ENCODE measurements around the gene TTC34. TPM values are rescaled to one million over a fixed set of nuclear protein-coding genes. Genes with fewer than 3 reads are reported as not detected.

TTC34 gene
- total and polyA plus RNA-seq, 2 of the 4 experiments (the other 2 are of a cell fraction): under 0.01 to 0.09 TPM

GRCh38 chr1:2831596-2832212 is 30.2 kb upstream of the TTC34 start:
- WGBS, 2 experiments (ENCODE audit: extremely low coverage in 2 of 2, insufficient read length in 1 of 2): 51% methylated on average over 5 of the region's 12 CpGs; no CpG with 5 or more reads in 1 of the 2 experiments

More at GRCh38 chr1:2831596-2832212, 30.2 kb upstream of the TTC34 start:
- Histone ChIP-seq H2AFZ (replicated peaks; ENCODE audit: low read length, poor library complexity) (no peak overlapping the region), H2BK120ac (ENCODE audit: low read depth, low read length) (no peak overlapping the region), H4K20me1 (ENCODE audit: insufficient read depth, low read length) (no peaks in the 10 kb centered on the region), H3K9me3 (ENCODE audit: control insufficient read depth, insufficient read depth, low read length) (peaks cover 70% of the 10 kb centered on the region), H2AK5ac (ENCODE audit: low read depth, low read length) (no peak overlapping the region), H3K9me1 (ENCODE audit: insufficient read depth, low read length) (no peaks in the 10 kb centered on the region), H2BK15ac (ENCODE audit: low read depth, low read length) (no peak overlapping the region), H3K79me1 (ENCODE audit: low read depth in 1 of 2, low read length in 2 of 2) (no peaks in the 10 kb centered on the region), H3K18ac (ENCODE audit: low read depth, low read length) (no peak overlapping the region), H4K8ac (ENCODE audit: low read depth in 2 of 2, low read length in 2 of 2) (no peak overlapping the region), H3K4me1 (ENCODE audit: control insufficient read depth, insufficient read depth, low read length) (no peaks in the 10 kb centered on the region), H2BK5ac (ENCODE audit: low read depth, low read length, poor library complexity, severe bottlenecking) (no peak overlapping the region), H3K9ac (ENCODE audit: low read depth, low read length) (no peak overlapping the region), H3K4ac (ENCODE audit: low read depth, low read length) (no peak overlapping the region), H3K4me3 (ENCODE audit: insufficient read depth, low read depth, low read length) (no peak overlapping the region), H4K91ac (ENCODE audit: insufficient read depth, low read depth, low read length) (no peak overlapping the region), H3K4me2 (ENCODE audit: low read depth, low read length) (no peak overlapping the region), H4K5ac (ENCODE audit: low read depth, low read length) (no peak overlapping the region), H3K27ac (ENCODE audit: insufficient read depth, low read length) (no peak overlapping the region), H3K23ac (ENCODE audit: low read depth, low read length) (no peak overlapping the region), H2AK9ac (replicated peaks; ENCODE audit: low read depth, low read length, poor library complexity) (no peak overlapping the region), H3K36me3 (ENCODE audit: control insufficient read depth, insufficient read depth, low read length) (no peaks in the 10 kb centered on the region), H3K56ac (ENCODE audit: extremely low read depth, insufficient read depth, low read length) (no peak overlapping the region), H2BK20ac (ENCODE audit: low read depth, low read length) (no peak overlapping the region), H3K14ac (replicated peaks; ENCODE audit: low read depth, low read length) (no peak overlapping the region), H3K27me3 (ENCODE audit: control insufficient read depth, insufficient read depth, low read length) (no peaks in the 10 kb centered on the region)
- dilution Hi-C loops (cut with HindIII; ENCODE audit: low sequenced_read_pairs, unreplicated experiment) (no loop called here), in situ Hi-C loops (cut with MboI; ENCODE audit: low sequenced_read_pairs) (no loop called here), intact Hi-C loops (cut with micrococcal nuclease) (no loop called here)
- no TSS peak for BruUV-seq (replicated peaks)
- CTCF ChIA-PET: no interaction called here
- POLR2A ChIA-PET (ENCODE audit: unreplicated experiment): no interaction called here
- TF ChIP-seq MAFK (IDR thresholded peaks at IDR 0.05; ENCODE audit: low read depth, low read length): no peak
- TF ChIP-seq FOS (IDR thresholded peaks at IDR 0.05; ENCODE audit: low read depth, low read length): no peak
- TF ChIP-seq CEBPB (IDR thresholded peaks at IDR 0.05; ENCODE audit: low read depth, low read length): no peak
- no peak for TF ChIP-seq POLR2A (IDR thresholded peaks at IDR 0.05; ENCODE audit: low read depth, low read length)
- TF ChIP-seq MAZ (IDR thresholded peaks at IDR 0.05; ENCODE audit: borderline replicate concordance, low read depth, low read length): no peak
- no peak for TF ChIP-seq BHLHE40 (IDR thresholded peaks at IDR 0.05; ENCODE audit: low read depth, low read length)
- TF ChIP-seq RCOR1 (IDR thresholded peaks at IDR 0.05; ENCODE audit: insufficient replicate concordance, low read length): no peak
- TF ChIP-seq, protein P1, sequence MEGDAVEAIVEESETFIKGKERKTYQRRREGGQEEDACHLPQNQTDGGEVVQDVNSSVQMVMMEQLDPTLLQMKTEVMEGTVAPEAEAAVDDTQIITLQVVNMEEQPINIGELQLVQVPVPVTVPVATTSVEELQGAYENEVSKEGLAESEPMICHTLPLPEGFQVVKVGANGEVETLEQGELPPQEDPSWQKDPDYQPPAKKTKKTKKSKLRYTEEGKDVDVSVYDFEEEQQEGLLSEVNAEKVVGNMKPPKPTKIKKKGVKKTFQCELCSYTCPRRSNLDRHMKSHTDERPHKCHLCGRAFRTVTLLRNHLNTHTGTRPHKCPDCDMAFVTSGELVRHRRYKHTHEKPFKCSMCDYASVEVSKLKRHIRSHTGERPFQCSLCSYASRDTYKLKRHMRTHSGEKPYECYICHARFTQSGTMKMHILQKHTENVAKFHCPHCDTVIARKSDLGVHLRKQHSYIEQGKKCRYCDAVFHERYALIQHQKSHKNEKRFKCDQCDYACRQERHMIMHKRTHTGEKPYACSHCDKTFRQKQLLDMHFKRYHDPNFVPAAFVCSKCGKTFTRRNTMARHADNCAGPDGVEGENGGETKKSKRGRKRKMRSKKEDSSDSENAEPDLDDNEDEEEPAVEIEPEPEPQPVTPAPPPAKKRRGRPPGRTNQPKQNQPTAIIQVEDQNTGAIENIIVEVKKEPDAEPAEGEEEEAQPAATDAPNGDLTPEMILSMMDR (conservative IDR thresholded peaks at IDR 0.05; ENCODE audit: low read depth, low read length): no peak
- TF ChIP-seq USF2 (IDR thresholded peaks at IDR 0.05; ENCODE audit: low read depth, low read length): no peak
- TF ChIP-seq, protein P2, sequence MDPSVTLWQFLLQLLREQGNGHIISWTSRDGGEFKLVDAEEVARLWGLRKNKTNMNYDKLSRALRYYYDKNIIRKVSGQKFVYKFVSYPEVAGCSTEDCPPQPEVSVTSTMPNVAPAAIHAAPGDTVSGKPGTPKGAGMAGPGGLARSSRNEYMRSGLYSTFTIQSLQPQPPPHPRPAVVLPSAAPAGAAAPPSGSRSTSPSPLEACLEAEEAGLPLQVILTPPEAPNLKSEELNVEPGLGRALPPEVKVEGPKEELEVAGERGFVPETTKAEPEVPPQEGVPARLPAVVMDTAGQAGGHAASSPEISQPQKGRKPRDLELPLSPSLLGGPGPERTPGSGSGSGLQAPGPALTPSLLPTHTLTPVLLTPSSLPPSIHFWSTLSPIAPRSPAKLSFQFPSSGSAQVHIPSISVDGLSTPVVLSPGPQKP (IDR thresholded peaks at IDR 0.05; ENCODE audit: borderline replicate concordance, low read depth, low read length): no peak
- TF ChIP-seq RAD21 (IDR thresholded peaks at IDR 0.05; ENCODE audit: low read length): no peak
- TF ChIP-seq MXI1 (IDR thresholded peaks at IDR 0.05; ENCODE audit: borderline replicate concordance, low read depth, low read length): no peak
- no peak for DNase-seq
- ATAC-seq (ENCODE audit: low read depth): no peak
